HFF-Myc (cell line): ENCODE measurements around the gene MMP21.

ENCODE experiments used
- DNase-seq: peaks from one replicate; pipeline ENCODE4 v3.0.0-alpha.2; 2011; ENCODE audit warnings: low read depth; ENCODE audit errors: extremely low read depth
- H3K4me3 ChIP-seq: replicated peaks from 2 replicates; pipeline ENCODE4 v1.5.1; 2011; ENCODE audit warnings: low read depth, mild to moderate bottlenecking, control low read depth, low read length
- CTCF ChIP-seq: IDR thresholded peaks from 2 replicates; pipeline ENCODE4 v1.5.1; 2012; ENCODE audit warnings: mild to moderate bottlenecking, low read depth, low read length, control low read depth; ENCODE audit errors: missing control alignments

Gene MMP21

GRCh38 chr10:125757742-125758141 is 17.9 kb downstream of the MMP21 start:
- no peak overlapping the region for H3K4me3 ChIP-seq
- no peak for DNase-seq
- no peak for TF ChIP-seq CTCF

DNA sequence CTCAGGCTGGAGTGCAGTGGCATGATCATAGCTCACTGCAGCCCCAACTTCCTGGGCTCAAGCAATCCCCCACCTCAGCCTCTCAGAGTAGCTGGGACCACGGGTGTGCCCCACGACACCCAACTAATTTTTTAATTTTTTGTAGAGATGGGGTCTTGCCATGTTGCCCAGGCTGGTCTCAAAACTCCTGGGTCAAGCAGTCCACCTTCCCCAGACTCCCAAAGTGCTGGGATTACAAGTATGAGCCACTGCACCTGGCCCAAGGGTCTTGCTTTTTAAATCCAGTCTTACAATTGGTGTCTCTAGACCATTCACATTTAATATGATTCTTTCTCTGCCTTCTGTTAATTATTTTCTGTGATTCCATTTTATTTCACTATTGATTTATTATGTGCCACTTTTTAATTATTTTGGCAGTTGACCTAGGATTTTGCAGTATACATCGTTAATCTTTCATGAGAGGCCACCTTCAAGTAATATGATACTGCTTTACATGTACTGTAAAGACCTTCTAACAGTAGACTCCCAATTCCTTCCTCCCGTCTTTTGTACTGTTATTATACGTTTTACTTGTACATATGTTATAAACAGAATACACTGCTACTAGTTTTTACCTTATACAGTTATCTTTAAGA is 18.7 kb downstream of the MMP21 start:
- DNase-seq: no peak
- H3K4me3 ChIP-seq: no peak overlapping the region
- TF ChIP-seq CTCF: no peak

GRCh38 chr10:125756196-125756595 is 19.4 kb downstream of the MMP21 start:
- TF ChIP-seq CTCF: no peak
- no peak overlapping the region for H3K4me3 ChIP-seq
- no peak for DNase-seq

DNA sequence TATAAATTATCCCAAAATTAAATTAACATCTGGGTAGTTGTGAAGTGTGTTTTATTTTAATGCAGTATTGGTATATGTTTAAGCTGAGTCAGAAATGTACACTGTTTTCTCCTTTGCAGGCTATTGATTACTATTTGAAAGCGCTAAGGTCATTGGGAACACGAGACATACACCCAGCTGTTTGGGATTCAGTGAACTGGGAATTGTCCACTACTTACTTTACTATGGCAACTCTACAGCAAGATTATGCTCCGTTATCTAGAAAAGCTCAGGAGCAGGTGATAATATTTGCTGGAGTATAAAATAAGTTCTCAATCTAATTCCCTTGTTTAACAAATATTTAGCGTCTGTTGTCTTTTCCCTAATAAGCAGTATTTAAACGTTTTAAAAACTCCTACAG is 28.2 kb downstream of the MMP21 start:
- no peak for TF ChIP-seq CTCF
- DNase-seq: no peak

DNA sequence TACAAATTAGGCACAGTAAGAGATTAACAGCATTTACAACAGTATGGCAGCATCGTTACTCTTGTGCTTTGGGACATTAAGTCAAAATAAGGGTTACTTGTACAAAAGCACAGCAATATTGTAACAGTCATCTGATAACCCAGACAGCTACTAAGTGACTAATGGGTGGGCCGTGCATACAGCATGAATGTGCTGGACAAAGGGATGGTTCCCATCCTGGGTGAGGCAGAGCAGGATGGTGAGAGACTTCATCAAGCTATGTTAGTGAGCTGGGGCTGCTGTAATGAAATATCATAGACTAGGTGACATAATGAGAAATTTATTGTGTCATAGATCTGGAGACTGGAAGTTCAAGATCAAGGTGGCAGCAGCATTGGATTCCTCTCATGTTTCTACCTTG is 30.7 kb downstream of the MMP21 start:
- no peak for DNase-seq
- no peak for TF ChIP-seq CTCF
- H3K4me3 ChIP-seq: no peak overlapping the region

More for the DNA sequence above, 28.2 kb downstream of the MMP21 start:
- H3K4me3 ChIP-seq: no peak overlapping the region

- no peak overlapping the region for H3K4me3 ChIP-seq
- TF ChIP-seq CTCF: no peak
- DNase-seq: no peak
These were observed 33.2 kb downstream of the MMP21 start for GRCh38 chr10:125742465-125742864.
